Panc1 (cell line): ENCODE data around the gene MTHFD1L. TPM values are rescaled to one million over a fixed set of nuclear protein-coding genes. Genes with fewer than 3 reads are reported as not detected.

ENCODE experiments used
- ATAC-seq: fragments of 200-7000 bp; cut with Tn5 transposase; 2 replicates; pipeline ENCODE4 v1.9.1; 2020; ENCODE audit warnings: mild to moderate bottlenecking, moderate library complexity
- BruUV-seq: library from RNA; stranded (reverse); fragments of 400-500 nt; replicated peaks from 2 replicates; lab custom pipeline; 2021; lab: Mats Ljungman, UMichigan
- CTCF ChIA-PET: fragments of 300-600 bp; sonication (Branson Sonifier 250); formaldehyde crosslinking; loops from one replicate; lab custom pipeline; 2022; ENCODE audit warnings: antibody characterized with exemption; lab: Charles Lee
- POLR2A ChIA-PET: fragments of 300-600 bp; sonication (Branson Sonifier 250); formaldehyde crosslinking; loops from one replicate; lab custom pipeline; 2022; ENCODE audit warnings: antibody characterized with exemption; lab: Charles Lee
- DNase-seq: peaks from one replicate; pipeline ENCODE4 v3.0.0-alpha.2; 2010; ENCODE audit warnings: low read depth, low spot score
- H3K27ac ChIP-seq: 2 replicates; pipeline ENCODE4 v1.5.1; 2011; ENCODE audit warnings: mild to moderate bottlenecking, low read length, inconsistent platforms
- H3K27me3 ChIP-seq: fragments of 200-500 bp; sonication (Bioruptor generic); 2 replicates; pipeline ENCODE4 v1.6.0; 2014; ENCODE audit warnings: low read length, inconsistent platforms; ENCODE audit not compliant: control insufficient read depth, insufficient read depth
- H3K36me3 ChIP-seq: fragments of 200-500 bp; sonication (Bioruptor generic); 2 replicates; pipeline ENCODE4 v1.5.1; 2014; ENCODE audit warnings: inconsistent platforms, mild to moderate bottlenecking, low read length, moderate library complexity; ENCODE audit not compliant: control insufficient read depth, insufficient read depth
- H3K4me1 ChIP-seq: 2 replicates; pipeline ENCODE4 v1.5.1; 2011; ENCODE audit warnings: inconsistent platforms, mild to moderate bottlenecking, low read length, moderate library complexity; ENCODE audit not compliant: control insufficient read depth, insufficient read depth
- H3K4me3 ChIP-seq, 2 experiments: 2 replicates each; pipeline ENCODE4 v1.5.1; 2011 to 2012; ENCODE audit warnings: low read depth in 2 of 2, low read length in 2 of 2, mild to moderate bottlenecking in 2 of 2, inconsistent platforms in 1 of 2, moderate library complexity in 1 of 2
- H3K9me3 ChIP-seq: fragments of 200-500 bp; sonication (Bioruptor generic); 2 replicates; pipeline ENCODE4 v1.5.1; 2014; ENCODE audit warnings: low read depth, mild to moderate bottlenecking, inconsistent platforms, low read length, moderate library complexity; ENCODE audit not compliant: control insufficient read depth, insufficient read depth
- POLR2AphosphoS5 ChIP-seq: IDR thresholded peaks from 2 replicates; pipeline ENCODE4 v1.6.1; 2012; ENCODE audit warnings: mild to moderate bottlenecking, low read depth, low read length, moderate library complexity
- SIN3A ChIP-seq: IDR thresholded peaks from 2 replicates; pipeline ENCODE4 v1.6.1; 2012; ENCODE audit warnings: low read depth, mild to moderate bottlenecking, low read length, moderate library complexity, borderline replicate concordance; ENCODE audit not compliant: insufficient read depth
- TCF7L2 ChIP-seq: IDR thresholded peaks from 2 replicates; pipeline ENCODE4 v1.6.1; 2011; ENCODE audit warnings: mild to moderate bottlenecking, low read depth, low read length, inconsistent platforms
- in situ Hi-C: cut with HindIII; loops from 2 replicates; pipeline ENCODE4 v1.10.0; 2016; ENCODE audit warnings: low sequenced_read_pairs, low pct_unique_long_range_greater_than_20kb
- intact Hi-C: fragments of 100-400 bp; cut with micrococcal nuclease; formaldehyde crosslinking; loops from one replicate; pipeline ENCODE4 v1.10.0; 2022; ENCODE audit not compliant: unreplicated experiment
- total RNA-seq: library from RNA; stranded (reverse); gene quantifications from one replicate; pipeline ENCODE4 v1.2.1, GENCODE V29; 2021; ENCODE audit not compliant: unreplicated experiment
- TF ChIP-seq, protein P1 (sequence below), 2 experiments: IDR thresholded peaks; 2 replicates each; pipeline ENCODE4 v1.6.1; 2011 to 2012; ENCODE audit warnings: low read depth in 2 of 2, control low read depth in 1 of 2, low read length in 1 of 2, mild to moderate bottlenecking in 1 of 2, moderate library complexity in 1 of 2; ENCODE audit not compliant: insufficient read depth in 1 of 2
- TF ChIP-seq, protein P2 (sequence below): fragments of 450-650 bp; IDR thresholded peaks from 2 replicates; pipeline ENCODE4 v1.5.1; 2017; ENCODE audit warnings: mild to moderate bottlenecking

Gene MTHFD1L
- total RNA-seq, 1 experiment from 2014 or later = 76.2 TPM

GRCh38 chr6:150891888-150892485 is 26.5 kb downstream of the MTHFD1L start:
- in situ Hi-C loops = no loop called here

GRCh38 chr6:150894191-150894744 is 28.8 kb downstream of the MTHFD1L start:
- ATAC-seq (no peak), DNase-seq (no peak)
- Histone ChIP-seq H3K4me1 (no peaks in the 10 kb centered on the region; the same call in 1 of the 2 replicates), H3K27ac (no peak overlapping the region), H3K9me3 (no peaks in the 10 kb centered on the region), H3K36me3 (peaks cover 13% of the 10 kb centered on the region), H3K4me3 (no peak overlapping the region), H3K27me3 (no peaks in the 10 kb centered on the region)
- ChIA-PET POLR2A (no interaction called here), CTCF (no interaction called here)
- TF ChIP-seq TCF7L2 (no peak), SIN3A (no peak), POLR2AphosphoS5 (no peak)
- TF ChIP-seq, protein P1, sequence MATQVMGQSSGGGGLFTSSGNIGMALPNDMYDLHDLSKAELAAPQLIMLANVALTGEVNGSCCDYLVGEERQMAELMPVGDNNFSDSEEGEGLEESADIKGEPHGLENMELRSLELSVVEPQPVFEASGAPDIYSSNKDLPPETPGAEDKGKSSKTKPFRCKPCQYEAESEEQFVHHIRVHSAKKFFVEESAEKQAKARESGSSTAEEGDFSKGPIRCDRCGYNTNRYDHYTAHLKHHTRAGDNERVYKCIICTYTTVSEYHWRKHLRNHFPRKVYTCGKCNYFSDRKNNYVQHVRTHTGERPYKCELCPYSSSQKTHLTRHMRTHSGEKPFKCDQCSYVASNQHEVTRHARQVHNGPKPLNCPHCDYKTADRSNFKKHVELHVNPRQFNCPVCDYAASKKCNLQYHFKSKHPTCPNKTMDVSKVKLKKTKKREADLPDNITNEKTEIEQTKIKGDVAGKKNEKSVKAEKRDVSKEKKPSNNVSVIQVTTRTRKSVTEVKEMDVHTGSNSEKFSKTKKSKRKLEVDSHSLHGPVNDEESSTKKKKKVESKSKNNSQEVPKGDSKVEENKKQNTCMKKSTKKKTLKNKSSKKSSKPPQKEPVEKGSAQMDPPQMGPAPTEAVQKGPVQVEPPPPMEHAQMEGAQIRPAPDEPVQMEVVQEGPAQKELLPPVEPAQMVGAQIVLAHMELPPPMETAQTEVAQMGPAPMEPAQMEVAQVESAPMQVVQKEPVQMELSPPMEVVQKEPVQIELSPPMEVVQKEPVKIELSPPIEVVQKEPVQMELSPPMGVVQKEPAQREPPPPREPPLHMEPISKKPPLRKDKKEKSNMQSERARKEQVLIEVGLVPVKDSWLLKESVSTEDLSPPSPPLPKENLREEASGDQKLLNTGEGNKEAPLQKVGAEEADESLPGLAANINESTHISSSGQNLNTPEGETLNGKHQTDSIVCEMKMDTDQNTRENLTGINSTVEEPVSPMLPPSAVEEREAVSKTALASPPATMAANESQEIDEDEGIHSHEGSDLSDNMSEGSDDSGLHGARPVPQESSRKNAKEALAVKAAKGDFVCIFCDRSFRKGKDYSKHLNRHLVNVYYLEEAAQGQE (IDR thresholded peaks at IDR 0.05; ENCODE audit: insufficient read depth in 1 of 2, low read depth in 2 of 2, low read length in 1 of 2) = no peak
- TF ChIP-seq, protein P2, sequence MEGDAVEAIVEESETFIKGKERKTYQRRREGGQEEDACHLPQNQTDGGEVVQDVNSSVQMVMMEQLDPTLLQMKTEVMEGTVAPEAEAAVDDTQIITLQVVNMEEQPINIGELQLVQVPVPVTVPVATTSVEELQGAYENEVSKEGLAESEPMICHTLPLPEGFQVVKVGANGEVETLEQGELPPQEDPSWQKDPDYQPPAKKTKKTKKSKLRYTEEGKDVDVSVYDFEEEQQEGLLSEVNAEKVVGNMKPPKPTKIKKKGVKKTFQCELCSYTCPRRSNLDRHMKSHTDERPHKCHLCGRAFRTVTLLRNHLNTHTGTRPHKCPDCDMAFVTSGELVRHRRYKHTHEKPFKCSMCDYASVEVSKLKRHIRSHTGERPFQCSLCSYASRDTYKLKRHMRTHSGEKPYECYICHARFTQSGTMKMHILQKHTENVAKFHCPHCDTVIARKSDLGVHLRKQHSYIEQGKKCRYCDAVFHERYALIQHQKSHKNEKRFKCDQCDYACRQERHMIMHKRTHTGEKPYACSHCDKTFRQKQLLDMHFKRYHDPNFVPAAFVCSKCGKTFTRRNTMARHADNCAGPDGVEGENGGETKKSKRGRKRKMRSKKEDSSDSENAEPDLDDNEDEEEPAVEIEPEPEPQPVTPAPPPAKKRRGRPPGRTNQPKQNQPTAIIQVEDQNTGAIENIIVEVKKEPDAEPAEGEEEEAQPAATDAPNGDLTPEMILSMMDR = no peak
- intact Hi-C loops (no loop called here), in situ Hi-C loops (no loop called here)
- BruUV-seq = no TSS peak

More at GRCh38 chr6:150891888-150892485, 26.5 kb downstream of the MTHFD1L start:
- TF ChIP-seq SIN3A (no peak), TCF7L2 (no peak), POLR2AphosphoS5 (no peak)
- TF ChIP-seq, protein P2 = peak; percentile 89
- TF ChIP-seq, protein P1 (IDR thresholded peaks at IDR 0.05; ENCODE audit: insufficient read depth in 1 of 2, low read depth in 2 of 2, low read length in 1 of 2) = no peak
- ChIA-PET CTCF (interaction anchor here (0.6 to 1.9 kb wide), 9 partner anchors 19 to 478 kb away, joined by 3 to 15 read pairs (median 4); no protein-coding TSS in a partner anchor), POLR2A (interaction anchor here (0.5 to 0.6 kb wide), 2 partner anchors 17 to 170 kb away, joined by 3 read pairs; no protein-coding TSS in a partner anchor)
- Histone ChIP-seq H3K9me3 (no peaks in the 10 kb centered on the region), H3K27ac (no peak overlapping the region), H3K4me3 (no peak overlapping the region), H3K4me1 (no peaks in the 10 kb centered on the region; the same call in 1 of the 2 replicates), H3K27me3 (no peaks in the 10 kb centered on the region), H3K36me3 (peaks cover 21% of the 10 kb centered on the region)
- BruUV-seq = no TSS peak
- DNase-seq (peak; percentile 74), ATAC-seq (peak; percentile 85)
- intact Hi-C loops = loop anchor here (2.0 kb wide), 1 partner anchor 443 kb away; no protein-coding TSS in a partner anchor
